Transverse colon (tissue), 4 donors: ENCODE measurements around the gene NAP1L4. TPM values are rescaled to one million over a fixed set of nuclear protein-coding genes. Genes with fewer than 3 reads are reported as not detected.

Source experiments
- DNase-seq: peaks from one replicate; pipeline ENCODE4 v3.0.0-alpha.2; 2019
- H3K27ac ChIP-seq, 4 donors: fragments of 200-600 bp; sonication (generic); 2 replicates each; pipeline ENCODE4 v1.5.1; 2016 to 2018; ENCODE audit warnings: inconsistent platforms in 4 of 4
- H3K27me3 ChIP-seq: fragments of 200-600 bp; sonication (generic); 2 replicates; pipeline ENCODE4 v1.5.1; 2017; ENCODE audit warnings: inconsistent platforms
- H3K36me3 ChIP-seq, 4 donors: fragments of 200-600 bp; sonication (generic); 2 replicates each; pipeline ENCODE4 v1.5.1; 2017 to 2019; ENCODE audit warnings: inconsistent platforms in 4 of 4
- H3K4me1 ChIP-seq, 4 donors: fragments of 200-600 bp; sonication (generic); 2 replicates each; pipeline ENCODE4 v1.5.1; 2017 to 2020; ENCODE audit warnings: inconsistent platforms in 4 of 4
- H3K4me3 ChIP-seq, 4 donors: fragments of 200-600 bp; sonication (generic); 1 replicate in 1 of 4; 2 replicates in 3 of 4; pipeline versions ENCODE4 v1.5.1 to v1.6.1; 2017 to 2019; ENCODE audit warnings: inconsistent platforms in 4 of 4
- H3K9me3 ChIP-seq, 2 donors: fragments of 200-600 bp; sonication (generic); 2 replicates each; pipeline ENCODE4 v1.5.1; 2017 to 2019; ENCODE audit warnings: inconsistent platforms in 2 of 2
- CTCF ChIP-seq, 5 experiments: fragments of 200-600 bp in 3 of 5; fragments of 450-650 bp in 2 of 5; sonication (generic) in 3 of 5; IDR thresholded peaks; 1 replicate in 2 of 5; 2 replicates in 3 of 5; pipeline ENCODE4 v1.5.1; 2016 to 2017; ENCODE audit warnings: antibody characterized with exemption in 5 of 5, inconsistent platforms in 3 of 5, mild to moderate bottlenecking in 2 of 5, moderate library complexity in 1 of 5
- EP300 ChIP-seq: sonication (generic); formaldehyde crosslinking; IDR thresholded peaks from one replicate; pipeline ENCODE4 v1.6.1; 2017; ENCODE audit warnings: antibody characterized with exemption, low read depth
- POLR2A ChIP-seq: fragments of 450-650 bp; IDR thresholded peaks from one replicate; pipeline ENCODE4 v1.6.1; 2016; ENCODE audit warnings: antibody characterized with exemption, mild to moderate bottlenecking, moderate library complexity
- POLR2AphosphoS5 ChIP-seq, 3 donors: sonication (generic); formaldehyde crosslinking; IDR thresholded peaks; one replicate each; pipeline ENCODE4 v1.6.1; 2016; ENCODE audit warnings: antibody characterized with exemption in 3 of 3
- WGBS, 2 donors: methylation state at CpG; one replicate each; pipeline ENCODE4 v1.1.5; 2018; ENCODE audit warnings: low coverage in 1 of 2; 5-methylcytosine and 5-hydroxymethylcytosine counted together
- in situ Hi-C, 4 donors: fragments of 200-750 bp; cut with MboI; loops; one replicate each; pipeline versions ENCODE4 v1.15.0 to v1.15.1; 2017; ENCODE audit warnings: low sequenced_read_pairs in 3 of 4, low pct_ligation_motif_present in 1 of 4, low pct_unique_long_range_greater_than_20kb in 1 of 4
- intact Hi-C: fragments of 100-400 bp; cut with DNase I; formaldehyde crosslinking; loops from one replicate; pipeline ENCODE4 v1.15.1; 2023; ENCODE audit warnings: low total_unique reads
- total RNA-seq, 4 donors: library from RNA; depleted of rRNA; stranded (reverse); fragments of >200 nt; gene quantifications; one replicate each; pipeline ENCODE4 v1.1.0, GENCODE V29; 2016

Gene NAP1L4
- total RNA-seq, 4 donors from 2014 or later = 63.6 to 140 (median 111) TPM

- Histone ChIP-seq H3K4me3 (no peak overlapping the region), H3K9me3 (no peaks in the 10 kb centered on the region), H3K27me3 (no peaks in the 10 kb centered on the region), H3K4me1 (peaks cover 11 to 41% (median 19%) of the 10 kb centered on the region in 4 donors), H3K27ac (no peak overlapping the region), H3K36me3 (no peaks in the 10 kb centered on the region)
- 70 to 92% methylated on average over 1 to 4 of the region's 4 CpGs for WGBS, 2 donors
- no peak for DNase-seq
- in situ Hi-C loops (loop anchor here in 1 of 4 donors (10.0 kb wide), 1 partner anchor 60 kb away; the partner anchor contains the start of gene CARS1), intact Hi-C loops (no loop called here)
- TF ChIP-seq EP300 = no peak
- no peak for TF ChIP-seq POLR2A
- TF ChIP-seq CTCF (IDR thresholded peaks at IDR 0.05) = no peak
- no peak for TF ChIP-seq POLR2AphosphoS5 (IDR thresholded peaks at IDR 0.05)
Measured at GRCh38 chr11:2994336-2994730, 2.2 kb upstream of the NAP1L4 start.

GRCh38 chr11:2992997-2993325 lies 832 bp upstream of the NAP1L4 start:
- intact Hi-C loops = no loop called here
- Histone ChIP-seq H3K4me1 (peaks cover 24 to 47% (median 32%) of the 10 kb centered on the region in 4 donors), H3K27ac (peak overlapping the region in 3 of 4 donors; percentile 97 to 98 (median 98)), H3K9me3 (no peaks in the 10 kb centered on the region), H3K4me3 (peak overlapping the region in 3 of 4 donors; percentile 88 to 93 (median 91)), H3K36me3 (no peaks in the 10 kb centered on the region), H3K27me3 (no peaks in the 10 kb centered on the region)
- WGBS, 2 donors = 30% methylated on average over 7 of the region's 7 CpGs; no CpG with 5 or more reads in 1 of the 2 donors
- TF ChIP-seq CTCF (IDR thresholded peaks at IDR 0.05) (no peak), POLR2A (no peak)
- DNase-seq = no peak
- in situ Hi-C loops = loop anchor here in 1 of 4 donors (10.0 kb wide), 1 partner anchor 62 kb away; the partner anchor contains the start of gene CARS1

GRCh38 chr11:2991452-2992233 lies 486 bp downstream of the NAP1L4 start:
- Histone ChIP-seq H3K4me1 (peaks cover 27 to 53% (median 34%) of the 10 kb centered on the region in 4 donors), H3K36me3 (no peaks in the 10 kb centered on the region), H3K9me3 (no peaks in the 10 kb centered on the region), H3K27ac (peak overlapping the region; percentile 97 to 98 (median 98)), H3K27me3 (no peaks in the 10 kb centered on the region), H3K4me3 (peak overlapping the region; percentile 88 to 93 (median 90))
- in situ Hi-C loops = loop anchor here in 1 of 4 donors (10.0 kb wide), 1 partner anchor 63 kb away; the partner anchor contains the start of gene CARS1
- no peak for DNase-seq
- TF ChIP-seq POLR2AphosphoS5 (IDR thresholded peaks at IDR 0.05) (no peak), CTCF (IDR thresholded peaks at IDR 0.05) (no peak), EP300 (no peak), POLR2A (no peak)
- intact Hi-C loops = no loop called here
- WGBS, 2 donors = 0% methylated on average over 1 to 40 of the region's 79 CpGs

GRCh38 chr11:2990617-2991451 lies 1.3 kb downstream of the NAP1L4 start:
- H3K27me3 ChIP-seq = no peaks in the 10 kb centered on the region
- intact Hi-C loops = no loop called here
- peak overlapping the region; percentile 97 to 98 (median 98) for H3K27ac ChIP-seq
- 1 to 3% methylated on average over 14 to 17 of the region's 17 CpGs for WGBS, 2 donors
- in situ Hi-C loops = loop anchor here in 1 of 4 donors (10.0 kb wide), 1 partner anchor 64 kb away; the partner anchor contains the start of gene CARS1
- peak; percentile 37 for DNase-seq
- H3K36me3 ChIP-seq = no peaks in the 10 kb centered on the region
- H3K4me1 ChIP-seq = peaks cover 27 to 53% (median 34%) of the 10 kb centered on the region in 4 donors
- no peaks in the 10 kb centered on the region for H3K9me3 ChIP-seq
- peak overlapping the region; percentile 88 to 93 (median 90) for H3K4me3 ChIP-seq
- TF ChIP-seq POLR2A (peak; percentile 24), EP300 (no peak), POLR2AphosphoS5 (IDR thresholded peaks at IDR 0.05) (peak in 1 of 3 donors; percentile 37), CTCF (IDR thresholded peaks at IDR 0.05) (no peak)
